Activated effector memory CD4-positive, alpha-beta T cell treated with anti-CD3 and anti-CD28 coated beads, Interleukin-2, amount 50 U/mL, for 16 hours (primary cell): ENCODE data around the gene ZNF563.

Source experiments
- DNase-seq: peaks from one replicate; pipeline ENCODE4 v3.0.0-alpha.2; 2020

ZNF563 gene

DNA sequence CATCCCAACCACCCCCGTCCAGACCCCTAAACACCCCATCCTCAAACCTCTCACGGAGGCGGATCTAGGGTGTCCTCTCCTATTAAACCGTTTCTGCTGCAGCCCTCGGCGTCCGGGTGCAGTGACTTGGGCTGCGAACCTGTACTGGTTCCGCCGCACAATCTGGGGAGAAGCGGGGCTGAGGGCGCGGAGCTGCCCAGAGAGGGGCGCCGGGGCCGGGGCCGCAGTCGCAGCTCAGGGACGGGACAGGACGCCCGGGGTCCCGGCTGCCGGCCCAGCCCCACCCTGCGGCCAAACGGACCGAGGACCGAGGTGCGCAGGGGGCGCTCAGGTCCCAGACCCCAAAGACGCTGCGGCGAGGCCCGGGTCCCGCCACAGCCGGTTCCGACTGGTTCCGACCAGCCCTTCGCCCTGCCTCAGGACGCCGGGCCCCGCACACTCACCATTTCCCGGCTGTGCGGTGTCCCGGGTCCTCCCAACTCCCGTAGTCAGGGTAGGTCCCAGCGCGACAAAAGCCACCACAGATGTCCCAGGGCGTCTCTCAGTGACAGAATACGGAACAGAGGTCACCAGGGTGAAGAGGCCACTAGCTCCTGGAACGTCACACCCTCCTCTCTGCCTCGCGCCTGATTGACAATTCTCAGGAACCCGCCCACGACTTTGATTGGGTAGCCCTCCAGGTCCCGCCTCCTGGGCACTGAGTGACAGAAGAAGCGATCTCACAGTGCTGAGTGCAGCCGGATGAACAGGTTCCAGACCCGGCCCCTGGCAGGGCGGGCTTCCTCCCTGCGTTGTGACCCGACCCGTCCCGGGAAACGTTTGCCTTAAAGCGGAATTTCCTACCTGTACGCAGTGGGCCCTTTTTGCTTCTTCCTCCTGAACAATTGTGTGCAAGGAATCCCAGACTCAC is 38.9 kb downstream of the ZNF563 start, which contains the start of gene ZNF44:
ZNF44 (minus strand) TSS at position 635 of the 910 bp plus-strand sequence; CDS start at position 446, 189 bp downstream.
- DNase-seq, result peak; percentile 98

DNA sequence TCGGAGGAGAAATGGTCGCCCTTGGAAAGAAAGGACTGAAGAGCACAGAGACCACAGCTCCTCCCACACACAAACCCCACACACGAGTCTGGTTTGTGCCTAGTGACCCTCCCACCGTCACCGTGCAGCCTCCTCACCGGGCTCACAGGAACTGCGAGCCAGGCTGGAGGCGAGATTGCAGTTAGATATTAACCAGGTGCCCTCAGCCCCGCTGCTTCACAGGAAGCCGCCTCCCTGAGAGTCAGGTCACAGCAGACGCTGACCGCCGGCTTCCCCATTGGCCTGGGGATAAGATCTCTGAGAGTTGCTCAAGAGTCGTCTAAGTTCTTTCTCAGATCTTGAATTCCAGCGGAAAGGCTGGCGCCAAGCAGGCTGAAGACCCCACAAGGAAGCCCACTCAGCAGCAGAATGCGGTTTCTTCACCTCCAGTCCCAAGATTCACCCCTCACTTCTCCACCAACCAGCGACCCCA is 39.6 kb downstream of the ZNF563 start:
- DNase-seq, result peak; percentile 87

DNA sequence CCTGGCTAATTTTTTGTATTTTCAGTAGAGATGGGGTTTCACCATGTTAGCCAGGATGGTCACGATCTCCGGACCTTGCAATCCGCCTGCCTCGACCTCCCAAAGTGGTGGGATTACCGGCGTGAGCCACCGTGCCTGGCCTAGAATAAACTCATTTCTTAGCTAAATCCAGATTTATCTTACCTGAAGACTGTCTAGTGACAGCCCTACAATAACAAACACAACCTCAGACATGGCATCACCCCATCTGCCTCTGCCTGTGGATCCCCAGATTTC is 43.7 kb downstream of the ZNF563 start:
- no peak for DNase-seq

DNA sequence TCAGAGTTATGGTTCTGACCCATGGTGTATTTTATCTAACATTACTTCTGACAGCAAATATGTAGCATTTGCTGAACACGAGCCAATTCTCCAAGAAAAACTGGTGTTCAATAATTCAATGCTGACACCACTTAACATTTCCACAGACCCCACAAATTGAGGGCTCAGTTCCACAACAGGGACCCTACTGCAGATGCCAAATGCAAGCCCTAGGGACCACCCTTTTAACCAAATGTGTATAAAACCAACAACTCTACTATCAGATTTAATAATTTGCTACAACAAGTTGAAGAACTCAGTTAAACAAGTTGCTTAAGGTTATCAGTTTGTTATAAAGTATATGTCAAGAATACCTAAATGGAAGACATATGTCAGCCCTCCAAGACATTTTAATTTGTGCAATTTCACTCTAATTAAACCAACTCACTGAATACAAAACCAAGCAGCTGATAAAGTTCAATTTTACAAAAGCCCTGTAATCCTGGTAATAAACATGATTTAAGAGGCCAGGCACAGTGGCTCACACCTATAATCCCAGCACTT is 45.4 kb downstream of the ZNF563 start:
- DNase-seq, result no peak

DNA sequence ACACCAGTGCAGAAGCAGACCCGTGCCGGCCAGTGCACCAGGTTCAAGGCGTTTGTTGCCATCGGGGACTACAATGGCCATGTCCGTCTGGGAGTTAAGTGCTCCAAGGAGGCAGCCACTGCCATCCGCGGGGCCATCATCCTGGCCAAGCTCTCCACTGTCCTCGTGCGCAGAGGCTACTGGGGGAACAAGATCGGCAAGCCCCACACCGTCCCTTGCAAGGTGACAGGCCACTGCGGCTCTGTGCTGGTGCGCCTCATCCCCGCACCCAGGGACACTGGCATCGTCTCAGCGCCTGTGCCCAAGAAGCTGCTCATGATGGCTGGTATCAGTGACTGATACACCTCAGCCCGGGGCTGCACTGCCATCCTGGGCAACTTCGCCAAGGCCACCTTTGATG is 48.8 kb downstream of the ZNF563 start:
- no peak for DNase-seq

DNA sequence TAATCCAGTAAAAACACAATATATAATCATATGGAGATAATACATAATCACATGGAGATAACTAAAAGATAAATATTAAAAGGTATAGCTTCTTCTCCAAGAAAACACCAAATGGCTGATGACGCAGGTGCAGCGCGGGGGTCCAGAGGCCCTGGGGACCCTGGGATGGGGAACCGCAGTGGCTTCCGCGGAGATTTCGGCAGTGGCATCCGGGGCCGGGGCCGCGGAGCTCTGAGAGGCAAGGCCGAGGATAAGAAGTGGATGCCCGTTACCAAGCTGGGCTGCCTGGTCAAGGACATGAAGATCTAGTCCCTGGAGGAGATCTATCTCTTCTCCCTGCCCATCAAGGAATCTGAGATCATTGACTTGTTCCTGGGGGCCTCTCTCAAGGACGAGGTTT is 49.2 kb downstream of the ZNF563 start:
- DNase-seq, result no peak

DNA sequence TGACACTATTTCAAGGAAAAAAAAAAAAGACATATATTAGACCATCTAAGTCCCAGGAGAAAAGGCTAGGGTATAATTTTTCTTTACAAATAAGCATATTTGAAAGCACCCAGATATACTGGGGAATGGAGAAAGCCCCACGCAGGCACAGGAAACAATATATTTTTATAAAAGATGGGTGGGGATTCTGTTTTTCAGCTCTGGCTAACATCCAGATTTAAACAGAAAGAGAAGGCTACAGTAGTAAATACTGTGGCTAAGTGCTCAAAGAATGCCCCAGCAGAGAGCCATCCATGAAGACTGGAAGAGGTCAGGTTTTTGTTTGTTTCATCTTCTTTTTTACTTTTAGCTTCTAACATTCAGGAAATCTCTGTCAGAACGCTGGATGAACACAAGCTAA is 54.7 kb downstream of the ZNF563 start:
- DNase-seq, result no peak

DNA sequence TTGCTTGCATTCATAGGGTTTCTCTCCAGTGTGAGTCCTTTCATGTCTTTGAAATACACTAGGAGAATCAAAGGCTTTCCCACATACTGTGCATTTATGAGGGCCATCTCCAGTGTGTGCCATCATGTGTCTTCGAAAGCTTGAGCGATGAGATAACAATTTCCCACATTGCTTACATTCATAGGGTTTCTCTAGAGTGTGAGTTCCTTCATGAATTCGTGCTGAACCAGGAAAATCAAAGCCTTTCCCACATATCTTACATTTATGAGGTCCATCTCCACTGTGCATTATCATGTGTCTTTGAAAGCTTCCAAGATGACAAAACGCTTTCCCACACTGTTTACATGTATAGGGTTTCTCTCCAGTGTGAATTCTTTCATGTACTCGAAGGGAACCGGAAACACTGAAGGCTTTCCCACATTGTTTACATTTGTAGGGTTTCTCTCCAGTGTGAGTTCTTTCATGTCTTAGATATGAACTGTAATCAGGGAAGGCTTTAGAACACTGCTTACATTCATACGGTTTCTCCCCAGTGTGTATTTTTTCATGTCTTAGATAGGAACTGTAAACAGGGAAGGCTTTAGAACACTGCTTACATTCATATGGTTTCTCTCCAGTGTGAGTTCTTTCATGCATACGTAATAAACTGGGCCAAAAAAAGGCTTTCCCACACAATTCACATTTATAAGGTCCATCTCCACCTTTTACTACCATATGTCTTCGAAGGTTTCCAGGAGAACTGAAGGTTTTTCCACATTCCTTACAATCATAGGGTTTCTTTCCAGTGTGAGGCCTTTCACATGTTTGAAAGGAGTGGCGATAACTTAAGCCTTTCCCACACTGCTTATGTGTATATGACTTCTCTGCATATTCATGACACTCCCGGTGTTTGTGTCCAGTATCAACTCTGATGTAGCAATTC is 60.2 kb downstream of the ZNF563 start:
- no peak for DNase-seq

DNA sequence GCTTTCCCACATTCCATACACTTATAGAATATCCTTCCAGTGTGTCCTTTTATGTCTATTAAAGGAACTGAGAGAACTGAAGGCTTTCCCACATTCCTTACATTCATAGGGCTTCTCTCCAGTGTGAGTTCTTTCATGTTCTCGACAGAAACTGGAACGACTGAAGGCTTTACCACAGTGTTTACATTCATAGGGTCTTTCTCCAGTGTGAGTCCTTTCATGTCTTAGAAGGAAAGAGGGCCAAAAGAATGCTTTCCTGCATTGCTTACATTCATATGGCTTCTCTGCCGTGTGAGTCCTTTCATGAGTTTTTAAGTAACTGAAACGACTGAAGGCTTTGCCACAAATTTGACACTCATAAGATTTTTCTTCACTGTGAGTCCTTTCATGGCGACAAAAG is 61.0 kb downstream of the ZNF563 start:
- DNase-seq, result no peak

DNA sequence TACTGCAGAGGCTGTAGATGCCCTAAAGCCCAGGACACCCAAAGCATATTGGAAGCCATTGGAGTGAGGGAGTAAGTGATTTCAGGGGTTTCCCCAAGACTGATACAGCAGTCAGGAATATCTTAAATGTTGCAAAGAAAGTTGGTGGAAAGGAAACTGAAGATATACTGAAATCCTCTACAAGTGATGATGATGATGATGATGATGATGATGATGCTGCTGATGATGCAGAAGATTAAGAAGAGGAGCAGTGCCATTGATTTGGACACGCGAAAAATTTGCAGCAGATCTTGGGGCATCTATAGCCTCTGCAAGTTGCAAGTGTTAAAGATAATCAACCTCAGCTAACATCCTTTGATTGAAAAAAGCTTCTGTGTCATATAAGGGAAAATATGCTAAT is 62.6 kb downstream of the ZNF563 start:
- DNase-seq, result no peak
